HepG2 (cell line): ENCODE measurements around the gene EPN3. TPM values are rescaled to one million over a fixed set of nuclear protein-coding genes. Genes with fewer than 3 reads are reported as not detected.

Experiments
- ATAC-seq: fragments of 200-7000 bp; cut with Tn5 transposase; 3 replicates; pipeline ENCODE4 v1.9.1; 2020; ENCODE audit warnings: mild to moderate bottlenecking, moderate library complexity
- BruUV-seq: library from RNA; stranded (reverse); fragments of 400-500 nt; replicated peaks from 2 replicates; lab custom pipeline; 2021; lab: Mats Ljungman, UMichigan
- CTCF ChIA-PET: fragments of 300-600 bp; formaldehyde crosslinking; extraction: SDS; loops from one replicate; lab custom pipeline; 2021; ENCODE audit warnings: low total read pairs, inconsistent platforms, low intra/inter-chr PET ratio; lab: Yijun Ruan, JAX
- POLR2A ChIA-PET: fragments of 350-600 bp; sonication (Branson Sonifier 250); formaldehyde crosslinking; loops from one replicate; lab custom pipeline; 2020; ENCODE audit warnings: antibody characterized with exemption, inconsistent platforms; lab: Yijun Ruan, JAX
- DNase-seq: peaks from one replicate; pipeline ENCODE4 v3.0.0-alpha.2; 2015; ENCODE audit warnings: low spot score
- FAIRE-seq: peaks from 3 replicates; lab custom pipeline; 2011; peaks lifted over from hg19 to GRCh38; lab: Jason Lieb, UNC
- H2AFZ ChIP-seq: one replicate; pipeline ENCODE4 v1.6.1; 2011; ENCODE audit warnings: low read length, inconsistent platforms
- H3K27ac ChIP-seq: fragments of 300-600 bp; 3 replicates; pipeline ENCODE4 v1.8.0; 2011; ENCODE audit warnings: mixed run types, mild to moderate bottlenecking, mixed read lengths, low read length, inconsistent platforms; ENCODE audit not compliant: insufficient read depth; ENCODE audit errors: extremely low read length
- H3K27me3 ChIP-seq, 2 experiments: fragments of 200-600 bp in 1 of 2; 2 replicates in 1 of 2; 3 replicates in 1 of 2; pipeline versions ENCODE4 v1.6.0 to v1.8.0; 2011; ENCODE audit warnings: low read length in 2 of 2, mild to moderate bottlenecking in 2 of 2, moderate library complexity in 2 of 2, inconsistent platforms in 1 of 2; ENCODE audit not compliant: insufficient read depth in 2 of 2, control insufficient read depth in 1 of 2
- H3K36me3 ChIP-seq, 2 experiments: fragments of 200-600 bp in 1 of 2; replicated peaks in 1 of 2; 2 replicates in 1 of 2; 3 replicates in 1 of 2; pipeline versions ENCODE4 v1.5.1 to v1.8.0; 2011; ENCODE audit warnings: low read length in 2 of 2, inconsistent platforms in 1 of 2; ENCODE audit not compliant: insufficient read depth in 2 of 2, control insufficient read depth in 1 of 2
- H3K4me1 ChIP-seq: 2 replicates; pipeline ENCODE4 v1.5.1; 2012; ENCODE audit warnings: low read length, inconsistent platforms; ENCODE audit not compliant: insufficient read depth
- H3K4me2 ChIP-seq: 2 replicates; pipeline ENCODE4 v1.6.0; 2011; ENCODE audit warnings: low read depth, low read length, inconsistent platforms
- H3K4me3 ChIP-seq, 3 experiments: fragments of 200-600 bp in 1 of 3; sonication (generic), shearing (Covaris generic) in 1 of 3; replicated peaks in 1 of 3; 2 replicates each; pipeline ENCODE4 v1.5.1; 2011 to 2016; ENCODE audit warnings: low read length in 3 of 3, inconsistent platforms in 2 of 3, low read depth in 2 of 3, mild to moderate bottlenecking in 2 of 3, control low read depth in 1 of 3, mixed read lengths in 1 of 3; ENCODE audit not compliant: insufficient read depth in 1 of 3
- H3K79me2 ChIP-seq: one replicate; pipeline ENCODE4 v1.6.1; 2011; ENCODE audit warnings: low read length, inconsistent platforms; ENCODE audit not compliant: insufficient read depth
- H3K9ac ChIP-seq: 2 replicates; pipeline ENCODE4 v1.6.0; 2011; ENCODE audit warnings: mild to moderate bottlenecking, low read depth, low read length, inconsistent platforms; ENCODE audit not compliant: insufficient read depth
- H3K9me3 ChIP-seq: 2 replicates; pipeline ENCODE4 v1.5.1; 2012; ENCODE audit warnings: mild to moderate bottlenecking, low read length
- H4K20me1 ChIP-seq: 2 replicates; pipeline ENCODE4 v1.6.0; 2011; ENCODE audit warnings: inconsistent platforms, mild to moderate bottlenecking, low read length, moderate library complexity; ENCODE audit not compliant: insufficient read depth
- CEBPB ChIP-seq: IDR thresholded peaks from 2 replicates; pipeline ENCODE4 v1.6.1; 2011; ENCODE audit warnings: low read depth, low read length, improper control_type of control experiment, borderline replicate concordance
- CEBPG ChIP-seq: IDR thresholded peaks from 2 replicates; pipeline ENCODE4 v1.6.1; 2016
- ELF1 ChIP-seq: sonication (generic); formaldehyde crosslinking; IDR thresholded peaks from 2 replicates; pipeline ENCODE4 v1.4.0; 2020; ENCODE audit warnings: missing genetic modification reagents
- HOXA9 ChIP-seq: sonication (generic); formaldehyde crosslinking; IDR thresholded peaks from 2 replicates; pipeline ENCODE4 v1.8.1; 2022; ENCODE audit warnings: missing genetic modification reagents, mild to moderate bottlenecking, moderate library complexity, borderline replicate concordance
- PBX2 ChIP-seq: IDR thresholded peaks from 2 replicates; pipeline ENCODE4 v1.6.1; 2016; ENCODE audit warnings: control low read depth
- RAD21 ChIP-seq: fragments of 450-650 bp; formaldehyde crosslinking; IDR thresholded peaks from 2 replicates; pipeline ENCODE4 v1.5.0; 2020; ENCODE audit warnings: mild to moderate bottlenecking
- SAFB2 ChIP-seq: sonication (generic); formaldehyde crosslinking; IDR thresholded peaks from 2 replicates; pipeline ENCODE4 v1.5.1; 2020; ENCODE audit warnings: missing genetic modification reagents, low read depth, mild to moderate bottlenecking, borderline replicate concordance
- ZFP90 ChIP-seq: sonication (generic); formaldehyde crosslinking; IDR thresholded peaks from 2 replicates; pipeline ENCODE4 v1.8.0; 2022; ENCODE audit warnings: missing genetic modification reagents, mild to moderate bottlenecking, inconsistent platforms, borderline replicate concordance
- ZKSCAN8 ChIP-seq: IDR thresholded peaks from 2 replicates; pipeline ENCODE4 v1.6.1; 2016; ENCODE audit warnings: borderline replicate concordance, missing genetic modification reagents, missing compliant biosample characterization
- ZNF18 ChIP-seq: sonication (generic); formaldehyde crosslinking; IDR thresholded peaks from 2 replicates; pipeline ENCODE4 v1.8.0; 2022; ENCODE audit warnings: mild to moderate bottlenecking, missing genetic modification reagents; ENCODE audit not compliant: insufficient replicate concordance
- ZNF263 ChIP-seq: sonication (generic); formaldehyde crosslinking; IDR thresholded peaks from 2 replicates; pipeline ENCODE4 v1.4.0; 2020; ENCODE audit warnings: missing genetic modification reagents
- WGBS: methylation state at CpG from one replicate; pipeline ENCODE4 v1.1.6; 2017; ENCODE audit warnings: low lambda C conversion rate; 5-methylcytosine and 5-hydroxymethylcytosine counted together
- in situ Hi-C: cut with HindIII; loops from 2 replicates; pipeline ENCODE4 v1.10.0; 2017; ENCODE audit warnings: low pct_unique_long_range_greater_than_20kb; ENCODE audit not compliant: extremely low pct_ligation_motif_present
- intact Hi-C: fragments of 100-400 bp; cut with micrococcal nuclease; formaldehyde crosslinking; loops from one replicate; pipeline ENCODE4 v1.10.0; 2022; ENCODE audit not compliant: unreplicated experiment
- polyA plus RNA-seq, 8 experiments: library from polyadenylated mRNA; depleted of rRNA in 3 of 8; stranded (reverse) in 7 of 8; unstranded in 1 of 8; fragments of >200 nt; fragmentation: Illumina TruSeq in 4 of 8; extraction: Trizol in 4 of 8; gene quantifications; 2 replicates each; pipeline versions ENCODE4 v1.2.1 to v1.2.3, GENCODE V29; 2011 to 2016; ENCODE audit warnings: low read depth in 4 of 8, missing spikeins in 1 of 8, mixed read lengths in 1 of 8; ENCODE audit not compliant: insufficient read depth in 1 of 8
- total RNA-seq, 5 experiments: library from RNA; depleted of rRNA; stranded (reverse); fragments of >200 nt; fragmentation: Illumina TruSeq; extraction: Trizol; gene quantifications; 2 replicates each; pipeline ENCODE4 v1.2.3, GENCODE V29; 2016; ENCODE audit warnings: low read depth in 1 of 5
- TF ChIP-seq, protein P1 (sequence below): sonication (generic); formaldehyde crosslinking; IDR thresholded peaks from 2 replicates; pipeline ENCODE4 v1.4.0; 2020; ENCODE audit warnings: missing genetic modification reagents

Gene EPN3
- total and polyA plus RNA-seq, 2 of the 13 experiments (the other 11 are each of a cell fraction or from before 2014, with no cell fraction given), result 0.11 to 0.95 TPM

- in situ Hi-C loops (no loop called here), intact Hi-C loops (no loop called here)
- Histone ChIP-seq H3K27ac (no peak overlapping the region), H3K9ac (no peak overlapping the region), H3K4me1 (peaks cover 41% of the 10 kb centered on the region), H4K20me1 (no peaks in the 10 kb centered on the region), H2AFZ (no peak overlapping the region), H3K27me3 (peaks cover 0 to 28% of the 10 kb centered on the region in 2 experiments; a peak in 3 of 5 replicates), H3K4me2 (no peak overlapping the region), H3K4me3 (no peak overlapping the region), H3K79me2 (no peaks in the 10 kb centered on the region), H3K9me3 (no peaks in the 10 kb centered on the region), H3K36me3 (no peaks in the 10 kb centered on the region)
- DNase-seq (no peak), ATAC-seq (no peak), FAIRE-seq (no peak)
- no TSS peak for BruUV-seq
- 0 out of 2 replicates have a peak, but pooled peaks have one; percentile 54 for TF ChIP-seq ZNF263 (CRISPR knock-in tag)
- TF ChIP-seq ELF1 (CRISPR knock-in tag), result no peak
- TF ChIP-seq, protein P1, sequence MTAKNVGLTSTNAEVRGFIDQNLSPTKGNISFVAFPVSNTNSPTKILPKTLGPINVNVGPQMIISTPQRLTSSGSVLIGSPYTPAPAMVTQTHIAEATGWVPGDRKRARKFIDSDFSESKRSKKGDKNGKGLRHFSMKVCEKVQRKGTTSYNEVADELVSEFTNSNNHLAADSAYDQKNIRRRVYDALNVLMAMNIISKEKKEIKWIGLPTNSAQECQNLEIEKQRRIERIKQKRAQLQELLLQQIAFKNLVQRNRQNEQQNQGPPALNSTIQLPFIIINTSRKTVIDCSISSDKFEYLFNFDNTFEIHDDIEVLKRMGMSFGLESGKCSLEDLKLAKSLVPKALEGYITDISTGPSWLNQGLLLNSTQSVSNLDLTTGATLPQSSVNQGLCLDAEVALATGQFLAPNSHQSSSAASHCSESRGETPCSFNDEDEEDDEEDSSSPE (CRISPR knock-in tag), result no peak
- no peak for TF ChIP-seq HOXA9
- ChIA-PET CTCF (no interaction called here), POLR2A (interaction anchor here (1.1 to 2.8 kb wide), 2 partner anchors 9 to 192 kb away, joined by 3 to 15 read pairs; partner anchors contain the start of gene LUC7L3)
- 7% methylated on average over 4 of the region's 5 CpGs for WGBS
Measured at GRCh38 chr17:50527155-50527762, 5.3 kb upstream of the EPN3 start.

GRCh38 chr17:50527949-50528474 is 4.5 kb upstream of the EPN3 start:
- in situ Hi-C loops (no loop called here), intact Hi-C loops (no loop called here)
- Histone ChIP-seq H3K9ac (no peak overlapping the region), H3K9me3 (no peaks in the 10 kb centered on the region), H4K20me1 (no peaks in the 10 kb centered on the region), H3K4me1 (peaks cover 45% of the 10 kb centered on the region), H3K4me2 (no peak overlapping the region), H3K27ac (no peak overlapping the region), H2AFZ (no peak overlapping the region), H3K4me3 (no peak overlapping the region), H3K36me3 (no peaks in the 10 kb centered on the region), H3K27me3 (peaks cover 5 to 35% of the 10 kb centered on the region in 2 experiments; a peak in 4 of 5 replicates), H3K79me2 (no peaks in the 10 kb centered on the region)
- peak; percentile 31 for ATAC-seq
- peak; percentile 32 for FAIRE-seq
- ChIA-PET POLR2A (interaction anchor here (0.8 to 2.8 kb wide), 3 partner anchors 9 to 191 kb away, joined by 3 to 15 read pairs (median 6); partner anchors contain the start of gene LUC7L3), CTCF (no interaction called here)
- peak; percentile 78; the same call in 1 of the 2 replicates for TF ChIP-seq CEBPB
- no peak for TF ChIP-seq ZKSCAN8 (CRISPR knock-in tag)
- no peak for TF ChIP-seq RAD21 (CRISPR knock-in tag)
- TF ChIP-seq ZFP90 (CRISPR knock-in tag), result no peak
- TF ChIP-seq SAFB2 (CRISPR knock-in tag), result no peak
- no peak for TF ChIP-seq ZNF18
- 0 out of 2 replicates have a peak, but pooled peaks have one; percentile 52 for TF ChIP-seq CEBPG (CRISPR knock-in tag)
- TF ChIP-seq PBX2 (CRISPR knock-in tag), result peak; percentile 69
- 50% methylated on average over 3 of the region's 4 CpGs for WGBS
- no peak for DNase-seq
- no TSS peak for BruUV-seq
